ENCODE data around the gene PPP6R2. TPM values are rescaled to one million over a fixed set of nuclear protein-coding genes. Genes with fewer than 3 reads are reported as not detected.

The PPP6R2 gene
- total and polyA plus RNA-seq, 9 of the 15 experiments (the other 6 are each of a cell fraction or from before 2014, with no cell fraction given) = 0.32 to 39.8 (median 21.4) TPM

DNA sequence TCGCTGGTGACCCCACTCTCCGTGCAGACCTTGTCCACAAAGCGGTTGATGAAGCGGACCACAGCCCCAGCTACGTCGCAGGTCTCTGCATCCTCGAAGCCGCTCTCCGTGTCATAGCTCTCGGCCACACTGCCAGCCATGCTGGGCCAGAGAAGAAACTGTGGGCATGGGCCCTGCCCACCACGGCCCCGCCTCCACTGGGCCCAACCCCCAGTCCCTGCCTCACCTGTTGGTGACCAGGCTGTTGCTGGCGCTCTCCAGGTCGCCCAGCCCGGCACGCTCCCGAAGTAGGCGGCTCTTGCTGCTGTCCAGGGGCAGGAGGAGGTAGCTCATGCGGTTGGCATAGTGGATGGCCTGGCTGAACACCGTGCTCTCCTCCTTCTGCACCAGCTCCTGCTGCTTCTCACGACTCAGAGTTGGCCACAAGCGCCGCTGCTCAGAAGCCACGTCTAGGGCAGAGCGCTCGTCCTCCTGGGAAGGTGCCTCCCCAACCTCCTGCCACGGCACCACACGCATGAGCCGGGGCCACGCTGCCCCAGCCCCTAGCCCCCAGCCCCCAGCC is 118.9 kb downstream of the PPP6R2 start:
- Histone ChIP-seq H2AFZ (ENCODE audit: low read depth, low read length) (no peak overlapping the region), H3K27ac (ENCODE audit: extremely low read depth, low read depth, low read length) (no peak overlapping the region), H3K9me1 (ENCODE audit: control insufficient read depth, insufficient read depth, low read length) (no peaks in the 10 kb centered on the region), H3K4me2 (ENCODE audit: insufficient read depth, low read length) (no peak overlapping the region), H3K4me3 (no peak overlapping the region), H3K4me1 (replicated peaks in 1 of 2; ENCODE audit: control insufficient read depth in 2 of 2, insufficient read depth in 2 of 2, low read length in 2 of 2) (peaks cover 0 to 2% of the 10 kb centered on the region in 2 experiments; a peak in 2 of 5 replicates), H3K27me3 (ENCODE audit: control insufficient read depth in 2 of 2, insufficient read depth in 2 of 2, low read length in 2 of 2) (no peaks in the 10 kb centered on the region), H4K20me1 (replicated peaks; ENCODE audit: control insufficient read depth, insufficient read depth, low read length) (no peaks in the 10 kb centered on the region), H3K79me2 (ENCODE audit: control insufficient read depth, insufficient read depth, low read length) (no peaks in the 10 kb centered on the region), H3K9ac (ENCODE audit: insufficient read depth in 1 of 2, low read depth in 2 of 2, low read length in 2 of 2) (no peak overlapping the region), H3K9me3 (replicated peaks; ENCODE audit: control insufficient read depth, insufficient read depth, low read depth, low read length) (no peaks in the 10 kb centered on the region), H3K36me3 (ENCODE audit: control insufficient read depth, insufficient read depth, low read length) (peaks cover 61% of the 10 kb centered on the region; the same call in 1 of the 3 replicates)
- no TSS peak for BruUV-seq (replicated peaks)
- ChIA-PET CTCF (ENCODE audit: low intra/inter-chr PET ratio) (no interaction called here), POLR2A (interaction anchor here (1.0 kb wide), 1 partner anchor 19 kb away, joined by 3 read pairs; no protein-coding TSS in a partner anchor)
- FAIRE-seq (no peak), ATAC-seq (no peak), DNase-seq (ENCODE audit: extremely low read depth in 1 of 4, low spot score in 3 of 4) (no peak)
- intact Hi-C loops (cut with micrococcal nuclease) = no loop called here
- in situ Hi-C loops (cut with MboI) = no loop called here
- TF ChIP-seq NR3C1 (CRISPR knock-in tag; IDR thresholded peaks at IDR 0.05) (no peak), JUN (IDR thresholded peaks at IDR 0.05; ENCODE audit: borderline replicate concordance, low read depth, low read length) (no peak), JUN (CRISPR knock-in tag; IDR thresholded peaks at IDR 0.05; ENCODE audit: borderline replicate concordance) (no peak), NONO (IDR thresholded peaks at IDR 0.05; ENCODE audit: low read depth in 2 of 2, low read length in 1 of 2) (no peak), HIVEP1 (CRISPR knock-in tag; IDR thresholded peaks at IDR 0.05) (no peak), MEF2D (tag; conservative IDR thresholded peaks at IDR 0.05; ENCODE audit: low read depth) (no peak), MBD1 (CRISPR knock-in tag; IDR thresholded peaks at IDR 0.05) (no peak), GATA2 (CRISPR knock-in tag; IDR thresholded peaks at IDR 0.05) (no peak), GATAD2A (IDR thresholded peaks at IDR 0.05) (no peak), HNRNPH1 (optimal IDR thresholded peaks at IDR 0.05; ENCODE audit: low read depth, low read length) (no peak)
- TF ChIP-seq, protein P1, sequence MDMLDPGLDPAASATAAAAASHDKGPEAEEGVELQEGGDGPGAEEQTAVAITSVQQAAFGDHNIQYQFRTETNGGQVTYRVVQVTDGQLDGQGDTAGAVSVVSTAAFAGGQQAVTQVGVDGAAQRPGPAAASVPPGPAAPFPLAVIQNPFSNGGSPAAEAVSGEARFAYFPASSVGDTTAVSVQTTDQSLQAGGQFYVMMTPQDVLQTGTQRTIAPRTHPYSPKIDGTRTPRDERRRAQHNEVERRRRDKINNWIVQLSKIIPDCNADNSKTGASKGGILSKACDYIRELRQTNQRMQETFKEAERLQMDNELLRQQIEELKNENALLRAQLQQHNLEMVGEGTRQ (CRISPR knock-in tag; IDR thresholded peaks at IDR 0.05) = no peak
- WGBS (ENCODE audit: insufficient coverage, low coverage, missing lambda C conversion rate) = 96% methylated on average over 14 of the region's 30 CpGs
